GM21576 (cell line): ENCODE data around the gene KCNG4.

Experiments used
- ATAC-seq: cut with Tn5 transposase; IDR thresholded peaks from one replicate; pipeline ENCODE4 v1.9.1; 2021; ENCODE audit warnings: mild to moderate bottlenecking, moderate library complexity; ENCODE audit not compliant: unreplicated experiment

Gene KCNG4

GRCh38 chr16:84267380-84267779 is 27.6 kb upstream of the KCNG4 start:
- ATAC-seq: no peak

- ATAC-seq: no peak
Observed at GRCh38 chr16:84266451-84266850, 26.6 kb upstream of the KCNG4 start.

- ATAC-seq: no peak
Observed at GRCh38 chr16:84262939-84263338, 23.1 kb upstream of the KCNG4 start.

- no peak for ATAC-seq
Observed at GRCh38 chr16:84262031-84262430, 22.2 kb upstream of the KCNG4 start.

- ATAC-seq: no peak
Observed at GRCh38 chr16:84260766-84261554, 21.1 kb upstream of the KCNG4 start.

- no peak for ATAC-seq
Observed at GRCh38 chr16:84259691-84260090, 19.9 kb upstream of the KCNG4 start.

- ATAC-seq: no peak
Observed at GRCh38 chr16:84258266-84258665, 18.5 kb upstream of the KCNG4 start.

- no peak for ATAC-seq
Observed at GRCh38 chr16:84255050-84255810, 15.4 kb upstream of the KCNG4 start.

- no peak for ATAC-seq
Observed at GRCh38 chr16:84254062-84254461, 14.2 kb upstream of the KCNG4 start.

- no peak for ATAC-seq
Observed at GRCh38 chr16:84253173-84253572, 13.4 kb upstream of the KCNG4 start.

GRCh38 chr16:84252184-84252583 is 12.4 kb upstream of the KCNG4 start:
- no peak for ATAC-seq

- ATAC-seq: no peak
Observed at GRCh38 chr16:84247844-84248243, 8.0 kb upstream of the KCNG4 start.

GRCh38 chr16:84247331-84247730 is 7.5 kb upstream of the KCNG4 start:
- no peak for ATAC-seq

- ATAC-seq: no peak
Observed at GRCh38 chr16:84246679-84247077, 6.9 kb upstream of the KCNG4 start.

GRCh38 chr16:84245956-84246678 is 6.3 kb upstream of the KCNG4 start:
- no peak for ATAC-seq

GRCh38 chr16:84244728-84245127 is 4.9 kb upstream of the KCNG4 start:
- no peak for ATAC-seq

GRCh38 chr16:84243732-84244131 is 3.9 kb upstream of the KCNG4 start:
- ATAC-seq: no peak

- ATAC-seq: no peak
Observed at GRCh38 chr16:84242839-84243238, 3.0 kb upstream of the KCNG4 start.

- ATAC-seq: no peak
Observed at GRCh38 chr16:84241778-84242177, 2.0 kb upstream of the KCNG4 start.

GRCh38 chr16:84240455-84240854 is 643 bp upstream of the KCNG4 start:
- no peak for ATAC-seq

GRCh38 chr16:84239141-84239769 is 557 bp downstream of the KCNG4 start:
- ATAC-seq: no peak
